ENCODE measurements around the gene NCOA5.

NCOA5 gene

DNA sequence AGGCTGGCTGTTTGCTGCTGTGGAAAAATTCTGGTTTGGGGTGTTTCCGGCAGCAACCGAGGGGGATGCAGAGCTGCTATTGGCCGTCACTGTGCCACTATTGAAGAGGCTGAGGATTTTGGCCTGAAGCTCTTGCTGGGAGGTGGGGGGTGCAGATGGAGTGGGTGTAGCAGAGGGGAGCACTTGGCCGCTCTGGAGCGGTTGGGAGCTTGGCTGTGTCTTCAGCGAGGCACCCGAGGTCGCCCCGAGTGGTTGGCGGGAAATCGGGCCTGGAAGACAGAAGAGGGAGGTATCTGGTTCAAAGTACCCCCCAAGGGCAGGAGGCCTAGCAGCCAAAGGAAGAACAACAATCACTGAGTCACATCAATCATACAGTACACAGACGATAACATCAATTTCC is 27.1 kb downstream of the NCOA5 start:
- no peak for DNase-seq (ENCODE audit: low read depth in 2 of 2)

DNA sequence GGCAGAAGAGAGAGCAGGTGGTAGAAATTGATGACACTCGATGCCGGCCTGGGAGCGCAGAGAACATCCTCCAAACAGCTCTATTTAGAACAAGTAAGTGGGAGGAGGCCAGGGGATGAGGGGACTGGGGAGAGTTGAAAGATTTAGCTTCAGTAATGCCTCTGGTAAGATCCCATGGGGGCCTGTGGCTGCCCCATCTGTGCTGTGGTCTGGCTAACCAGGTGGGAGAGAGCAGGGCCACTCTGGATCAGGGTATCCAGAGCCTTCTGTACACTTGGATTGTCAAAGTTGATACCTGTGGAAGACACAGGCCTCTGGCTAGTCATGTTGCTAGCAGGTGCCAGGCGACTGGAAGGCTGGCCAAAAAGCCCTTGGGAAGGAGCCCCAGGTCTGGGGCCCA is 27.6 kb downstream of the NCOA5 start:
- DNase-seq (ENCODE audit: low read depth in 2 of 2) = no peak

DNA sequence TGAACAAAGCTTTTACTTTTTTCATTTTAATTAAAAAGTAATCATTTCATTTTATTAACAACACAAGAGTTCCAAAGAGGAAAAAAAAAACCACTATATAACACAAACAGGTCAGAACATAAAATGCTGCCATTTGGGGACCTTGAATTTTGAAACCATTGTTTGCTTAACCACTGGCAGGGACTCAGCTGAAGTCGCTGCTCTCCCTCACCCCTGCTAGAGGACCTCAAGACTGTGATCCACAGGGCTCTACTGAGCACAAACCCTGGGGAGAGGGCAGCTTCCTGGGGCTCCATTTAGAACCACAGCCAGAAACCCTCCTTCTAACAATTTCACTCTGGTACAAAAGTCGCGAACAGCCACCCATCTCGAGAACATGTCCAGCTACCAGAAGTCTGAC is 28.8 kb downstream of the NCOA5 start:
- DNase-seq (ENCODE audit: low read depth in 2 of 2) = no peak

DNA sequence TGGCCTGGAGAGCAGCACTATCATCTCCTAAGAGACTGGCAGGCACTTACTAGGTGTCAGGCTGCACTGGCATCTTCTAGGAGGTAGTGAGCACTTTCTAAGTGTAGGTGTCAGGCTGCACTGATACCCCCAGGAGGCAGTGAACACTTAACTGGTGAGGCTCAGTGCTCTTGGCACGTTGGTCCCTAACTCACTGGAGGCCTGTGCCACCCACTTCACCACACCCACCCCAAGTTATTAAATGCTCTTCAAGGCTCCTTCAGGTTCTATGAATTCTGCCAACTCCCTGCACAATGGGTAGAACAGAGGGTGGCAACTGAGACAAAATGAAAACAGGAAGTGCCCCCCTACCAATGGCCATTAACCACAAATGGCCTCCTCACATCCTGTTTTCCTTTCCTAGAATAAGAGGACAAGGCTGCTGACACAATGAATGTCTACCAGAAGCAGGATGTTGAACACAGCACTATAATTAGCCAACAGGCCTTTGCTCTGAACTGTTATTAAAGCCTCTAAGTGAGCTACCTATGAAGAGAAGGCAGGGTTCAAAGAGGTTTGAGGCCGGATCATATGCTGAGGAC is 29.4 kb downstream of the NCOA5 start:
- no peak for DNase-seq (ENCODE audit: low read depth in 2 of 2)

DNA sequence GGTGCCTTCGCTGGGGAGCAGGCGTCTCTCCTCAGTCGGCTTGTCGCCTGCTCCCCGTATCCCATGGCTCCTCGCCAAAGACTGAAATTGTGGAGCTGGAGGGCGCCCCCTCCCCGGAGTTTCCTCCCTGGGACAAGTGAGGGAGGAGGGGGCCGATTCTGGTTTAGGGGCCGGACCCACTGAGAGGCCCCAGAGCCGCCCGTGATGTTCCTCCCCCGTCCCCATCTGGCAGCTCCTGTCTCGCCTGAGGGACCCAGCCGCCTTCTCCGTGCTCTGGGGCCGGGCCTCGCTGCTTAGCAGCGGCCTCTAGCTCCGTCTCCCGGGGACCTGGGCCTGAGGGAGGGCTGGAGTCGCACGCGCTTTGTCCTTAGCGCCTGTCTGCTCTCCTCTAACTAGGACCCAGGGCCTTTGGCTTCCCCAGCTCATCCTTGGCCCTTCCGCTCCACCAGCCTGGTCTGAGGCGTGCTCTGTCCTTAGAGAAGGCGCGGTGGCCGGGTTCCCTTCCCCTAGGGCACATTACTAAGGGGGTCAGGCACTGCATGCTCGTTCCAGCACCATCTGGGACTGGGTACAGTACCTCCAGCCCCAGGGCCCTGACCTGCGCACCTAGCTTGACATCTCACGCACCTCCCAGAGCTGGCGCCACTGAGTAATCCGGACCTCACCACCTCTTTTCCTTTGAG is 31.0 kb downstream of the NCOA5 start:
- no peak for DNase-seq (ENCODE audit: low read depth in 2 of 2)

DNA sequence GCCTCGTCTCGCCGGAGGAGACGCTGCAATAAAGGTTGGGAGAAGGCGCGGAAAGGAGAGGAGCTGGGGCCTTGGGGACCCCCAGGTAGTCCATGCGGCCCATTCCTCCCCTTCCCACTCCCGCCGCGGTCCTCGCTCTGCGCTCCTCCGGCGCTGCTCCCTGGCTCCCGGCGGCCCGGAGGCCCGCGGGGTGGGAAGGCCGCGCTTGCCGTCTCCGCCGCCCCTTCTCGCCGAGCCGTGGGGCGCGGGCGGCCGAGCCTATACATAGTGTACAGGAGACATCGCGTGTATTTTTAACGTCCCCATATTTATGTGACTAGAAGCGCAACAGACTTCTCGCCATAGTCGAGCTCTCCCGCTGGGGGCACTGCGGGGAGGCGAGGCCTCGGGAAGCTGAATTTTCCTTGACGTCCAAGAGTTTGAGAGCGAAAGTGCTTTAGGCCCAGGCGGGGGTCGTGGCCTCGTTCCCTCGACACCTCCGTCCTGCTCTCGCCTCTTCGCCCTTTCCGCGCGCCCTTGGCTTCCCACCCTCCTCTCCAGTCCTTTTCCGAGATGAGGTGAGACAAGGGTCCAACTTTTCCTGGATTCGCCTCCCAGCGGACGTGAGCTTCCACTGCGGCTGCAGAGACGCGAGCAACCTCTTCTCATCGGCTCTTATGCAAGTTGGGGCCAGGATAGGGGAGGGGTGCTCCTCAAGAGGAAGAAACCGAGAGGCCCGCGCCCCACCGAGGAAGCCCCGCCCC is 31.7 kb downstream of the NCOA5 start:
- no peak for DNase-seq (ENCODE audit: low read depth in 2 of 2)

DNA sequence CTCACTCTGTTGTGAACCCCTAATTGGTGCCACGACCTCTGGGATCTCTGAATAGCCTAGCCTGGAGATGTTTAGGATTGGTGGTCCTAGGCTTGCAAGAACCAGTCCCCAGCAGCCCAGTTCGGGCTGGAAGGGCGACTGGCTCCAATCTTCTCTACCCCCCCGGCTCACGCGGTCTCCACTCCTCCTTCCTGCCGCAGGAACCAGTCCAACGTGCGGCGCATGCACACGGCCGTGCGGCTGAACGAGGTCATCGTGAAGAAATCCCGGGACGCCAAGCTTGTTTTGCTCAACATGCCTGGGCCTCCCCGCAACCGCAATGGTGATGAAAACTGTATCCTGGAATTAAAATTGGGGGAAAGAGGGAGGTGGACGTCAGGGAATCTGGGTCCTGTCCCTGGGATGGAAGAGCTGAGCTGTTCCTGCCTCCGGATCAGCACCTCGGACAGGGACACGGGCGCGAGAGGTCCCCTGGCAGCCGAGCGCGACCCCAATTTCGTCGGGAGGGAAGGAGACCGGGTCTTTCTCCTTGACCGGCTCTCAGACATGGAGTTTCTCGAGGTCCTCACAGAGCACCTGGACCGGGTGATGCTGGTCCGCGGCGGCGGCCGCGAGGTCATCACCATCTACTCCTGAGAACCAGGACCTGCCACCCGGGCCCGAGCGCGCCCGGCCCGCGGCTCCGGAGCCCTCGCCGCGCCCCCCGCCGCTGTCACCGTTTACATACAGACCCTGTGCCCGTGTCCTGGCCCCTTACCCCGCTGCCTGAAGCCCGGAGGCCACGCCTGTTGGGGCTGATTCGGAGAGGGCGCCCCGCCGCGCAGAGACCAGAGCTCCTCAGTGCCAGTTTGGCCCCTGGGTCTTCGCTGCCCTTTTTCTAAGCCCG is 32.5 kb downstream of the NCOA5 start:
- DNase-seq (ENCODE audit: low read depth in 2 of 2) = no peak

DNA sequence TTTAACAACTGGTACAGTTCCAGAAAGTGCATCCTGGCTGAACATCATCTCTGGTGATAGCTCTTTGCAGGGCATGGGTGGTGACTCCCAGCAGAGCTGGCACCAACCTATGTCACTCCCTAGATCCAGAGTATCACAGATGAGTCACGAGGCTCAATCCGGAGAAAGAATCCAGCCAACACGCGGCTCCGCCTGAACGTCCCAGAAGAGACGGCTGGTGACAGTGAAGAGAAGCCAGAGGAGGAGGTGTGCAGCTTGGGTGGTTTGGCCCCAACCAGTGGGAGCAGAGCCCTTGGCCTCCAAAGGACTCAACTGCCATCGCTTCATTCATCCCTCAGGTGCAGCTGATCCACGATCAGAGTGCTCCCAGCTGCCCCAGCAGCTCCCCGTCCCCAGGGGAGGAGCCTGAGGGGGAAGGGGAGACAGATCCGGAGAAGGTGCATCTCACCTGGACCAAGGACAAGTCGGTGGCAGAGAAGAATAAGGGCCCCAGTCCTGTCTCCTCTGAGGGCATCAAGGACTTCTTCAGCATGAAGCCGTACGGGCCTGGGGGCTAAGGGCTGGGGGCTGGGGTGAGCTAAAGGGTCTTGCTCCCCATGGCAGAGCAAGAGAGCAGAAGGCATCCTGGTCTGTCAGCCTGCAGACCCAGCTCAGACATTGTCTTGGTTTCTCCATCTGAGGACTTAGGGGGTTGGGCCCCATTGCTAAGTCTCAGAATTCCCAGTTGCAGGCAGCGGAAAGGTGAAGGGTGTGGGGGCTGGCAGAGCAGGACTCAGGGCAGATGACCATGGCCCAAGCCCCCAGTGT is 33.5 kb downstream of the NCOA5 start:
- DNase-seq (ENCODE audit: low read depth in 2 of 2) = no peak

DNA sequence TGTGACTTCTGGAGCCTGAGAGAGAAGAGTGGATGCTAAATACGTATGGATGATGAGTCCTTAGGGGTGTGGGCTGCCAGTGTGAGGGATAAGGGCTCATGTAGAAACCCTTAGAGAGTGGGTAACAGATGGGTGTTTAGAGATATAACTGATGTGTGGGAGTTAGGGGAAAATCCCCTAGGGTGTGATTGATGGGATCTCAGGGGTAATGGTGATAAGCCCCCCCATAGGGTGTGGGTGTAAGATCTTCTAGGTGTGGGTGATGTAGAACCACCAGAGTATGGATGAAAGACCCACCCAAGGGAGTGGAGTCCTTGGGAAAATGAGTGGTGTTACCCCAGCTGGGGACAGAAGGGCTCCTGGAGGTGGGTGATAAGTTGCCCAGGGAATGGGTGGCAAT is 34.5 kb downstream of the NCOA5 start:
- no peak for DNase-seq (ENCODE audit: low read depth in 2 of 2)

DNA sequence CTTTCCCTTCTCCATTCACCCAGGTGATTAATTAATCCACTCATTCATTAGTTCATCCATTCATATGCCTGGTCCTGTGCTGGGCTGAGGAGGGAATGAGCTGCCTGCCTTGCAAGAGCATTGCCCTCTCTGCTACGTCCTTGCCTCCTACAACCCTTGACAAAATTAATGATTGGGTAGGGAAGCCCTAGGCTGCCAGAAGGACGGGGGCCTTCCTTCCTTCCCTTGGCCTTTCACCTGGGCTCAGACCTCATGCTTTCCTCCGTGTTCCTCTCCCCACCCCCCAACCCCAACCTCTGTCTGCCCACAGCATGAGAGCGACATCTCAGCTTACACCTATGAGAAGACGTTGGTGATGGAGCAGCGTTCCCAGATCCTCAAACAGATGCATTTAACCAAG is 35.2 kb downstream of the NCOA5 start:
- DNase-seq (ENCODE audit: low read depth in 2 of 2) = no peak

DNA sequence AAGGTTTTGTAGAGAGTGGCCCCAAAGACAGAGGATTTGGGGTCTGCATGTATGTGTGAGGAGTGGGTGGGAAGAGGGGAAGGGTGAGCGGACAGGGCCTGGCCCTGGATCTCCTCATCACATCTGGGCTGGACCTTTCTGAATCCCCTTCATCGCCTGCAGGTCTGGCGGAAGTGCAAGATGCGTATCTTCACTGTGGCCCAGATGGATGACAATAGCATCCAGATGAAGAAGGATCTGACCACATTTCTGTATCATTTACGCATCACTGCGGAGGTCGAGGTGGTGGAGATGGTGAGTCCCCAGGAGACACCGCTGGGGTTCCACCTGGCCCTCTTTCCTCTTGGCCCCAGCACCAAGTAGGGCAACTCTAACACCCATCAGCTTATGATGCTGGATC is 36.3 kb downstream of the NCOA5 start:
- no peak for DNase-seq (ENCODE audit: low read depth in 2 of 2)

DNA sequence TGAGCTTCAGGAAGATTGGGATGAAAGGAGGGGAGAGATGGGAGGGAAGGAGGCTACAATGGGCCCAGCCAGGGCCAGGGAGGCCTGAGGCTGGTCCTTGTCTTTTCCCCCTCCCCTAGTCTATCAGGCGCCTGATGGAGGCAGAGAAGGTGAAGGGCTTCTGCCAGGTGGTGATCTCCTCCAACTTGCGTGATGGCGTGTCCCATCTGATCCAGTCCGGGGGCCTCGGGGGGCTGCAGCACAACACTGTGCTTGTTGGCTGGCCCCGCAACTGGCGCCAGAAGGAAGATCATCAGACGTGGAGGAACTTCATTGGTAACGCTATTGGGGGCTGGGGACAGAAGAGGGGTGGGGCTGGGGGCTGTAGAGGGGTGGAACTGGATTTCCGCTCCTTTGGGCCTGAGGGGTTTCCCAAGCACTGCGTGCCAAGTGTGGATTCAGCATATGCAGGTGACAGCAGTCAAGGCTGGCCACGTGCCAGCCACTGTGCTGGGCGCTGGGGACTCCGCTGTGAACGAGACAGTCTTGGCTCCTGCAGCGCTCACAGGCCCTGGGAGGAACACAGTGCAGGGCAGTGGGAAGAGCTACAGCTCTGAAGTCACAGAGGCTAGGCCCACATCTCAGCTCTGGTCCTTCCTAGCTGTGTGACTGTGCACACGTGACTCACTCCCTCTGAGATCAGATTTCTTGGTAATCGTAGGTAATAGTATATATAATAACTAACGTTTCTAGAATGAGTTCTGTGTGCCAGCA is 38.0 kb downstream of the NCOA5 start:
- no peak for DNase-seq (ENCODE audit: low read depth in 2 of 2)

DNA sequence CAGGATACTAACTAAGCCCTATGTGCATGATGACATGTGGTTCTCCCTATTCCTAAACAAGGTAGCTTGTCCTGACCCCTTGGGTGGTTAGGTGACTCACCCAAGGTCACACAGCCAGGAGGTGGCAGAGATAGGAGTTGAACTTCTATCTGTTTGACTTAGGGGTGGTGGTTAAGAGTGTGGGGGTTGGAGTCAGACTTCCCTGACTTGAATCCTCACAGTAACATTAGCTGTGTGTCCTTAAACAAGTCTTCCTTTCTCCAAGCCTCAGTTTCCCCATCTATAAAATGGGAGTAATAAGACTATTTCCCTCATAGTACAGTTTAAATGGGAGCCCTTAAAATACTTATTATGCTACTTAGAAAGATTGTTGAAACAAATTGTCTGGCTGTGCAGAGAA is 38.9 kb downstream of the NCOA5 start:
- DNase-seq (ENCODE audit: low read depth in 2 of 2) = no peak

DNA sequence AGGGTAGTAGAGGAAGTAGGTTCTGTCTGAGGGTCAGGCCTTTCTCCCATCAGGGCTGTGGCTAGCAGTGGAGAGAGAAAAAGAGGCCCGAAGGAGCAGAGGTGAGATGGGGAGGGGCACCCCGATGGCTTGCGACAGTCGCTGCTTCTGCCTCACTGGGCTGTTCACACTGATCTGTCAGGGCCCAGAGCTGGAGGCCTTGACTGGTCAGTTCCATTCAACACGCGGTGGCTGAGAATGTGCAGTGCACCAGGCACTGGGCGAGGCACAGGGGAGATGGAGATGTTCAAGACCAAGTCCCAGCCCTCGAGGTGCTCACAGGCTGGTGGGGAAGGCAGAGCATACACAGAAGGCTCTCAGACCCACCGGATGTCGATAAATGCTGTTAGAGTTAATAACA is 39.3 kb downstream of the NCOA5 start:
- DNase-seq (ENCODE audit: low read depth in 2 of 2) = no peak

DNA sequence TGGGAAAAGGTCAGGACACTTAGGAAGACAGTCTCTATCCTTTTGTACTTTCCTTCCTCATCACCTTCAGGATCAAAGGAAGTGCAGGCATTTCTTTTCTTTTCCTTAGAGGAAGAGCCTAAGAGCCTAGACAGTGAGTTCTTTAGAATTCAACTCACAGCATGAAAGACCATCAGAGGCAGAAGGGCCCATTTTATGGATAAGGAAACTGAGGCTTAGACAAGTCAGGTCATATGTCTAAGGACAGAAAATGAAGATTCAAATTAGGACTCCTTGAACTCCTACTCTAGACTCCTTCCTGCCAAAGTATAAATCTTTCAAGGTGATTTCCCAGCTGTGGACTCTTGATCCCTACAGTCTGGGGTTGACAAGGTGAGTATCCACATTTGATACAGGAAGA is 39.9 kb downstream of the NCOA5 start:
- no peak for DNase-seq (ENCODE audit: low read depth in 2 of 2)

DNA sequence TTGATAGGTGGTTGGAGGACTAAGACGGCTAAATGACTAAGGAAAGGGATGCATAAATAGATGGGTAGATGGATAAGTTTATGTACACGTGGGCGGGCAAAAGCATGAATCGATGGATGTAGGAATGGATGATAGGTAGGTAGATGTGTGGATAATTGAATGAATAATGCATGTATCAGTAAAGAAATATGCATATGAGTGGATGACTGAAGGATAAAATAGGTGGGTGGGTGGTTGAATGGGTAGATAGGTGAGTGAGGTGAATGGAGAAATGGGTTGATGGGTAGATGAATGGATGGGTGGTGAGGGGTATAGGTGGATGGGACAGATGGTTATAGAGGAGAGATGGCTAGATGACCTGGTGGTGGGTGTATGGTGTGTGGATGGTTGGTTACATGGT is 40.6 kb downstream of the NCOA5 start:
- DNase-seq (ENCODE audit: low read depth in 2 of 2) = no peak

DNA sequence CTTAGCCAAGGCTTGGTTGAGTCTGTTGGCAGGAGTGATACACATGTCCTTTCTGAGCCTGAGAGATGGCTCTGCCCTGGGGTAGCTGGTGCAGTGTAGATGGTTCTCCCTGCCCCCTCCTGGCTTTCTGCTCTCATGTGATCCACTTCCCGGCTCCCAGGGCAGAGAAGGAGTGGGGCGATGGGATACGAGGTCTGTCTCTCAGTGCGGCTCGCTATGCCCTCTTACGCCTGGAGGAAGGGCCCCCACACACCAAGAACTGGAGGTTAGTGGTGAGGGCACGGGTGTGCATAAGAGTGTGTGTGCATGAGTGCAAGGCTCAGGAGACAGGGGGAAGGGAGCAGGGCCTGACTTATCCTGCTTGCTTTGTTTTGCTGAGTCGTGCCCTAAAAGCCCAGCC is 41.9 kb downstream of the NCOA5 start:
- DNase-seq (ENCODE audit: low read depth in 2 of 2) = no peak

DNA sequence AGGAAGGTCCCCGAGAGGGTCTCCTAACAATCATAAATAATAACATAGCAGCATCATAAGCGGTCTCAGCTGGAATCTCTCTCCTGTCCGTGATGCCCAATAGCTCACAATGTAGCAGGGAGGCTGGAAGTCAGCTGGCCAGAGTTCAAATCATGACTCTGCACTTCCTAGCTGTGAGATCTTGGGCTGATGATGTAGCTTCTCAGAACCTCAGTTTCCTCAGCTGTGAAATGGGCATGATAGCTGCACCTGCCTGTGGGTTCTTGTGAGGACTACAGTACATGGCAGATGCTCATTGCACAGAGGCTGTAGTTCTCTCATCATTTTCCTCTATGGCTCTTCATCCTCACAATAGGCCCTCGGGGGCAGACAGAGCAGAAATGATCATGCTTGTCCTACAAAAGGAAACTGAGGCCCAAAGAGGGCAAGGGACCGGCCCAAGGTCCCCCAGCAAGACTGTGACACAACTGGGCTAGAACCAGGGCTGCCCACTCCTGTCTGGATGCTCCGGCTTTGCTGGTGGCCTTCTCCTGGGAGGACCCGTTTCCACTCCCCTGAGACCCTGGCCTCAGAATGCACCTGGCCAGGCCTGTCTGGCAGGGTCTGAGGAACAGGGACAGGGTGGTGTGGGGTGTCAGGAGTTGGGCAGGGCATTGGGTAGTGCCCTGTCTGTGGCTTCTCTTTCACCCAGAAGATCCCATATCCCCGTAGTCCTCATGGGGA is 43.0 kb downstream of the NCOA5 start:
- DNase-seq (ENCODE audit: low read depth in 2 of 2) = no peak

DNA sequence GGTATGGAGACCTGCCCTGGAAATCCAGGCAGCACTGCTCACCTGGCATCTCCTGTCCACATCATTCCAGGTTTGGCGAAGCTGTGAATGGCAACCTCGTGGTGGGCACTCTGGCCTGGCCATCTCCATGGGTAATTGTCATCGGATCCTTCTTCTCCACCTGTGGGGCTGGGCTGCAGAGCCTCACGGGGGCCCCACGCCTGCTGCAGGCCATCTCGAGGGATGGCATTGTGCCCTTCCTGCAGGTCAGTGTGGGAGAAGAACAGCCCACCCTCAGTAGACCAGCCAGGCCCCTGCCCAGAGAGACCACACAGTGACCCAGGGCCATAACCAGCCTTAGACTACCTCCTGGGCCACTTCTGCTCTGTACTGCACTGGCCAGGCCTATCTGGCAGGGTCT is 44.9 kb downstream of the NCOA5 start:
- no peak for DNase-seq (ENCODE audit: low read depth in 2 of 2)

DNA sequence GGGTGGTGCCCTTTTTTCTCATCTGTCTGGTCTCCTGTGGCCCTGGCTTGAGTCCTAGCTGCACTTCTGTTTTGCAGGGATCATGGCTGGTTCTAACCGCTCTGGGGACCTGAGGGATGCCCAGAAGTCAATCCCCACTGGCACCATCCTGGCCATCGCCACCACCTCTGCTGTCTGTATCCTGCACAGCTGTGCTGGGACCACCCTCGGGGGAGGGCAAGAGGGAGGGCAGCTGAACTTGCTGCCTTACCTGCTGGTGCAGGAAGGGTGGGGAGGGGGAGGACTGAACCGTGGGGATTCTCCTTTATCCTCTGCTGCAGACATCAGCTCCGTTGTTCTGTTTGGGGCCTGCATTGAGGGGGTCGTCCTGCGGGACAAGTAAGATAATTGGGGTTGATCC is 46.2 kb downstream of the NCOA5 start:
- no peak for DNase-seq (ENCODE audit: low read depth in 2 of 2)
